HEK293 (cell line): Measurements from ENCODE around the gene TCP11.

Experiments
- CTCF ChIA-PET: fragments of 350-600 bp; formaldehyde crosslinking; extraction: SDS; loops from one replicate; lab custom pipeline; 2021; ENCODE audit warnings: antibody characterized with exemption; lab: Yijun Ruan, JAX
- POLR2A ChIA-PET: fragments of 300-600 bp; formaldehyde crosslinking; extraction: SDS; loops from one replicate; lab custom pipeline; 2020; ENCODE audit warnings: antibody characterized with exemption, inconsistent platforms; lab: Yijun Ruan, JAX
- H3K27ac ChIP-seq: fragments of 200-500 bp; sonication (Bioruptor generic); 2 replicates; pipeline ENCODE4 v1.5.1; 2014; ENCODE audit warnings: low read depth, low read length, control low read depth, inconsistent platforms; ENCODE audit errors: extremely low read depth
- H3K36me3 ChIP-seq, 2 experiments: fragments of 200-500 bp in 1 of 2; sonication (Bioruptor generic) in 1 of 2; 1 replicate in 1 of 2; 2 replicates in 1 of 2; pipeline ENCODE4 v1.5.1; 2014 to 2017; ENCODE audit warnings: inconsistent platforms in 2 of 2, low read length in 2 of 2; ENCODE audit not compliant: control insufficient read depth in 2 of 2, insufficient read depth in 1 of 2
- H3K4me1 ChIP-seq: fragments of 200-500 bp; sonication (Bioruptor generic); 2 replicates; pipeline ENCODE4 v1.5.1; 2014; ENCODE audit warnings: mild to moderate bottlenecking, low read length, inconsistent platforms; ENCODE audit not compliant: control insufficient read depth, insufficient read depth
- H3K4me3 ChIP-seq: 2 replicates; pipeline ENCODE4 v1.5.1; 2011; ENCODE audit warnings: low read depth, mild to moderate bottlenecking, control low read depth, low read length, moderate library complexity
- H3K9me3 ChIP-seq: fragments of 200-500 bp; sonication (Bioruptor generic); 2 replicates; pipeline ENCODE4 v1.5.1; 2014; ENCODE audit warnings: low read depth, low read length, inconsistent platforms; ENCODE audit not compliant: control insufficient read depth, insufficient read depth
- SCRT1 ChIP-seq: fragments of 450-650 bp; formaldehyde crosslinking; IDR thresholded peaks from 2 replicates; pipeline ENCODE4 v1.5.1; 2016; ENCODE audit warnings: missing biosample characterization, missing genetic modification characterization, borderline replicate concordance
- SP2 ChIP-seq: fragments of 450-650 bp; formaldehyde crosslinking; IDR thresholded peaks from 2 replicates; pipeline ENCODE4 v1.5.1; 2016; ENCODE audit warnings: missing biosample characterization, missing genetic modification characterization
- TCF7L2 ChIP-seq: IDR thresholded peaks from 2 replicates; pipeline ENCODE4 v1.6.1; 2011; ENCODE audit warnings: low read depth, mild to moderate bottlenecking, inconsistent platforms, low read length, moderate library complexity, borderline replicate concordance
- ZFP41 ChIP-seq: fragments of 450-650 bp; formaldehyde crosslinking; IDR thresholded peaks from 2 replicates; pipeline ENCODE4 v1.5.1; 2016; ENCODE audit warnings: missing biosample characterization, missing genetic modification characterization, borderline replicate concordance
- ZNF146 ChIP-seq: fragments of 450-650 bp; formaldehyde crosslinking; IDR thresholded peaks from 2 replicates; pipeline ENCODE4 v1.5.1; 2016; ENCODE audit warnings: missing biosample characterization, missing genetic modification characterization
- ZNF202 ChIP-seq: fragments of 450-650 bp; formaldehyde crosslinking; IDR thresholded peaks from 2 replicates; pipeline ENCODE4 v1.5.1; 2016; ENCODE audit warnings: missing biosample characterization, missing genetic modification characterization, borderline replicate concordance
- ZNF391 ChIP-seq: fragments of 450-650 bp; formaldehyde crosslinking; IDR thresholded peaks from 2 replicates; pipeline ENCODE4 v1.5.1; 2016; ENCODE audit warnings: low read depth, missing biosample characterization, missing genetic modification characterization, borderline replicate concordance
- ZNF404 ChIP-seq: fragments of 450-650 bp; formaldehyde crosslinking; IDR thresholded peaks from 2 replicates; pipeline ENCODE4 v1.5.1; 2017; ENCODE audit warnings: missing biosample characterization, missing genetic modification characterization
- ZNF433 ChIP-seq: fragments of 450-650 bp; formaldehyde crosslinking; IDR thresholded peaks from 2 replicates; pipeline ENCODE4 v1.5.1; 2016; ENCODE audit warnings: missing biosample characterization, missing genetic modification characterization, low read depth
- ZNF558 ChIP-seq: fragments of 450-650 bp; formaldehyde crosslinking; IDR thresholded peaks from 2 replicates; pipeline ENCODE4 v1.5.1; 2016; ENCODE audit warnings: missing biosample characterization, missing genetic modification characterization
- ZNF561 ChIP-seq: fragments of 450-650 bp; IDR thresholded peaks from 2 replicates; pipeline ENCODE4 v1.5.1; 2018; ENCODE audit warnings: missing biosample characterization, missing genetic modification characterization, borderline replicate concordance
- ZNF629 ChIP-seq: fragments of 450-650 bp; formaldehyde crosslinking; IDR thresholded peaks from 2 replicates; pipeline ENCODE4 v1.5.1; 2017; ENCODE audit warnings: missing biosample characterization, missing genetic modification characterization
- ZXDB ChIP-seq: fragments of 450-650 bp; formaldehyde crosslinking; IDR thresholded peaks from 2 replicates; pipeline ENCODE4 v1.5.1; 2016; ENCODE audit warnings: missing biosample characterization, missing genetic modification characterization
- TF ChIP-seq, protein P1 (sequence below): fragments of 450-650 bp; formaldehyde crosslinking; IDR thresholded peaks from 2 replicates; pipeline ENCODE4 v1.5.1; 2016; ENCODE audit warnings: missing biosample characterization, missing genetic modification characterization
- TF ChIP-seq, protein P2 (sequence below): fragments of 450-650 bp; formaldehyde crosslinking; IDR thresholded peaks from 2 replicates; pipeline ENCODE4 v1.5.1; 2016; ENCODE audit warnings: missing biosample characterization, missing genetic modification characterization
- TF ChIP-seq, protein P3 (sequence below): fragments of 450-650 bp; formaldehyde crosslinking; IDR thresholded peaks from 2 replicates; pipeline ENCODE4 v1.5.1; 2016; ENCODE audit warnings: missing biosample characterization, missing genetic modification characterization
- TF ChIP-seq, protein P4 (sequence below): fragments of 450-650 bp; formaldehyde crosslinking; IDR thresholded peaks from 2 replicates; pipeline ENCODE4 v1.5.1; 2017; ENCODE audit warnings: missing biosample characterization, missing genetic modification characterization
- TF ChIP-seq, protein P5 (sequence below): fragments of 450-650 bp; formaldehyde crosslinking; IDR thresholded peaks from 2 replicates; pipeline ENCODE4 v1.5.1; 2016; ENCODE audit warnings: missing biosample characterization, missing genetic modification characterization

Gene TCP11

DNA sequence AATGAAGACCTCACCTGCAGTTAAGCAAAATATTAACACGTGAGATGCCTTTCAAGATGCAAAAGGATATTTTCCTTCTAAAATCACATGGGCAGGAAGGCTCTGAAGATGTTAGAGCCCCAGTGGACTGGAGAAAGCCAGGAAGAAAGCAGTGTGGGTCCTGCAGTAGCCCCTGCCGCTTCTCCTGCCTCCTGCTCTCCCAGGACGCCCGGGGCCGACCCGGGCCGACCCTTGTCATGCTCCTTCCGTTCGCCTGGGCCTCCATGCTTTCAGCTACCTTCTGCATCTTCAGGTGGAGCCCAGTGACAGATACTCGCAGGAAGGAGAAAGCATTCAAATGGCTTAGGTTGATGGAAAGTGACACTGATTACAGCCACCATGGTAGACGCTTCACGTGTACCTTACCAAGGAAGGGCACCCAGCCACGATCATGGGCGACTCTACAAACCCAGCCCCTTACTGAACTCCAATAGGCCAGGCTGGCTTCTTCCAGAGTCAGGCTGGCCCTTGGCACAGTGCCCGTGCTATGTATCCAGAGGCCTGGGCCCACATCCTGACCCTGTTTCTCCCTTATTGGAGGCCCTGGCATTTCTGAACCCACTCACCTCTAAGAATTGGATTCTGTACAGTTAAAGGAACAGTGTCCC lies 69.0 kb downstream of the TCP11 start:
- TF ChIP-seq ZNF558 (tag by site-specific recombination): no peak
- TF ChIP-seq ZNF391 (tag by site-specific recombination): no peak
- TF ChIP-seq ZNF202 (tag by site-specific recombination): no peak
- TF ChIP-seq ZNF561 (tag by site-specific recombination): no peak
- TF ChIP-seq, protein P1, sequence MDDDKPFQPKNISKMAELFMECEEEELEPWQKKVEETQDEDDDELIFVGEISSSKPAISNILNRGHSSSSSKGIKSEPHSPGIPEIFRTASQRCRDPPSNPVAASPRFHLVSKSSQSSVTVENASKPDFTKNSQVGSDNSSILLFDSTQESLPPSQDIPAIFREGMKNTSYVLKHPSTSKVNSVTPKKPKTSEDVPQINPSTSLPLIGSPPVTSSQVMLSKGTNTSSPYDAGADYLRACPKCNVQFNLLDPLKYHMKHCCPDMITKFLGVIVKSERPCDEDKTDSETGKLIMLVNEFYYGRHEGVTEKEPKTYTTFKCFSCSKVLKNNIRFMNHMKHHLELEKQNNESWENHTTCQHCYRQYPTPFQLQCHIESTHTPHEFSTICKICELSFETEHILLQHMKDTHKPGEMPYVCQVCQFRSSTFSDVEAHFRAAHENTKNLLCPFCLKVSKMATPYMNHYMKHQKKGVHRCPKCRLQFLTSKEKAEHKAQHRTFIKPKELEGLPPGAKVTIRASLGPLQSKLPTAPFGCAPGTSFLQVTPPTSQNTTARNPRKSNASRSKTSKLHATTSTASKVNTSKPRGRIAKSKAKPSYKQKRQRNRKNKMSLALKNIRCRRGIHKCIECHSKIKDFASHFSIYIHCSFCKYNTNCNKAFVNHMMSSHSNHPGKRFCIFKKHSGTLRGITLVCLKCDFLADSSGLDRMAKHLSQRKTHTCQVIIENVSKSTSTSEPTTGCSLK (tag by site-specific recombination): no peak
- TF ChIP-seq, protein P2, sequence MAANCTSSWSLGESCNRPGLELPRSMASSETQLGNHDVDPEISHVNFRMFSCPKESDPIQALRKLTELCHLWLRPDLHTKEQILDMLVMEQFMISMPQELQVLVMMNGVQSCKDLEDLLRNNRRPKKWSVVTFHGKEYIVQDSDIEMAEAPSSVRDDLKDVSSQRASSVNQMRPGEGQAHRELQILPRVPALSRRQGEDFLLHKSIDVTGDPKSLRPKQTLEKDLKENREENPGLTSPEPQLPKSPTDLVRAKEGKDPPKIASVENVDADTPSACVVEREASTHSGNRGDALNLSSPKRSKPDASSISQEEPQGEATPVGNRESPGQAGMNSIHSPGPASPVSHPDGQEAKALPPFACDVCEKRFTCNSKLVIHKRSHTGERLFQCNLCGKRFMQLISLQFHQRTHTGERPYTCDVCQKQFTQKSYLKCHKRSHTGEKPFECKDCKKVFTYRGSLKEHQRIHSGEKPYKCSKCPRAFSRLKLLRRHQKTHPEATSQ (tag by site-specific recombination): no peak
- no peak for TF ChIP-seq ZNF629
- TF ChIP-seq SCRT1 (tag by site-specific recombination): no peak
- TF ChIP-seq, protein P3, sequence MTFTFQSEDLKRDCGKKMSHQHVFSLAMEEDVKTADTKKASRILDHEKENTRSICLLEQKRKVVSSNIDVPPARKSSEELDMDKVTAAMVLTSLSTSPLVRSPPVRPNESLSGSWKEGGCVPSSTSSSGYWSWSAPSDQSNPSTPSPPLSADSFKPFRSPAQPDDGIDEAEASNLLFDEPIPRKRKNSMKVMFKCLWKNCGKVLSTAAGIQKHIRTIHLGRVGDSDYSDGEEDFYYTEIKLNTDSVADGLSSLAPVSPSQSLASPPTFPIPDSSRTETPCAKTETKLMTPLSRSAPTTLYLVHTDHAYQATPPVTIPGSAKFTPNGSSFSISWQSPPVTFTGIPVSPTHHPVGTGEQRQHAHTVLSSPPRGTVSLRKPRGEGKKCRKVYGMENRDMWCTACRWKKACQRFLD (tag by site-specific recombination): no peak
- TF ChIP-seq ZNF146 (tag by site-specific recombination): no peak
- TF ChIP-seq ZNF404 (tag by site-specific recombination): no peak
- TF ChIP-seq ZNF433 (tag by site-specific recombination): no peak
- TF ChIP-seq ZXDB (tag by site-specific recombination): no peak
- no peak for TF ChIP-seq SP2 (tag by site-specific recombination)
- TF ChIP-seq ZFP41 (tag by site-specific recombination): no peak
- no peak for TF ChIP-seq TCF7L2
- TF ChIP-seq, protein P4, sequence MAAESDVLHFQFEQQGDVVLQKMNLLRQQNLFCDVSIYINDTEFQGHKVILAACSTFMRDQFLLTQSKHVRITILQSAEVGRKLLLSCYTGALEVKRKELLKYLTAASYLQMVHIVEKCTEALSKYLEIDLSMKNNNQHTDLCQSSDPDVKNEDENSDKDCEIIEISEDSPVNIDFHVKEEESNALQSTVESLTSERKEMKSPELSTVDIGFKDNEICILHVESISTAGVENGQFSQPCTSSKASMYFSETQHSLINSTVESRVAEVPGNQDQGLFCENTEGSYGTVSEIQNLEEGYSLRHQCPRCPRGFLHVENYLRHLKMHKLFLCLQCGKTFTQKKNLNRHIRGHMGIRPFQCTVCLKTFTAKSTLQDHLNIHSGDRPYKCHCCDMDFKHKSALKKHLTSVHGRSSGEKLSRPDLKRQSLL (tag by site-specific recombination): no peak
- Histone ChIP-seq H3K9me3 (no peaks in the 10 kb centered on the region), H3K4me1 (no peaks in the 10 kb centered on the region), H3K4me3 (no peak overlapping the region), H3K27ac (no peak overlapping the region), H3K36me3 (peaks cover 0 to 18% of the 10 kb centered on the region in 2 experiments; a peak in 2 of 3 replicates)
- POLR2A ChIA-PET: no interaction called here
- CTCF ChIA-PET: interaction anchor here (1.0 kb wide), 1 partner anchor 32 kb away, joined by 3 read pairs; no protein-coding TSS in a partner anchor

DNA sequence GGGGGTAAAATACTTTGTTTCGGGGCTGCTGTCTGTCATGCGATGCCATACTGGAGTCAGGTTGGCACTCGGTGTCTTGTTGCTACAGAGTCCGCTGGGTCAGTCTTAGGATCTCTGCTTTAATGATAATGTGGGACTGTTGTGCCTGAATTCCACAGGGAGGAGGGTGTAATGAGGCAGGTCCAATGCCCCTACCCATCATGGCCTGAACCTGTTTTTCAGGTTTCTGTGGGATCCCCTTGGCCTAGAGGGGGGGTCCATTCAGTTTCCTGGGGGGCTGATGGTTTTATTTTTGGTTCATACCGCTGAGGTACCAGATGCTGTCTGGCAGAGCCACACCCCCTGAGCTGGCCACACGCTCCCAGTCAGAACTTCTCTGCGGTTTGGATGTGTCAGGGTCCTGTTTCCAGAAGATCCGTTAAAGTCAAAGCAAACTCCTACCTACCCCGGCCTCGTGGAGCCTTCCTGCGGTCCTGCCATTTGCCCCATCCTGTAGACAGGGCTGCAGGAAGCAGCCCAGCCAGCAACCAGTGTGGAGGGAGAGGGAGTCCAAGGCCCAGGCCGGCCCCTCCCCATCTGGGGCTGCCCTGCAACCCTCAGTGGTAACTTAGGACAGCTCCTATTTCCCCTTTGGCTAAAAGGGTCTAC lies 69.7 kb downstream of the TCP11 start:
- ChIA-PET CTCF (interaction anchor here (0.6 kb wide), 1 partner anchor 154 kb away, joined by 3 read pairs; no protein-coding TSS in a partner anchor), POLR2A (no interaction called here)
- Histone ChIP-seq H3K36me3 (peaks cover 0 to 17% of the 10 kb centered on the region in 2 experiments; a peak in 2 of 3 replicates), H3K27ac (no peak overlapping the region), H3K9me3 (no peaks in the 10 kb centered on the region), H3K4me1 (no peaks in the 10 kb centered on the region), H3K4me3 (no peak overlapping the region)
- TF ChIP-seq, protein P5, sequence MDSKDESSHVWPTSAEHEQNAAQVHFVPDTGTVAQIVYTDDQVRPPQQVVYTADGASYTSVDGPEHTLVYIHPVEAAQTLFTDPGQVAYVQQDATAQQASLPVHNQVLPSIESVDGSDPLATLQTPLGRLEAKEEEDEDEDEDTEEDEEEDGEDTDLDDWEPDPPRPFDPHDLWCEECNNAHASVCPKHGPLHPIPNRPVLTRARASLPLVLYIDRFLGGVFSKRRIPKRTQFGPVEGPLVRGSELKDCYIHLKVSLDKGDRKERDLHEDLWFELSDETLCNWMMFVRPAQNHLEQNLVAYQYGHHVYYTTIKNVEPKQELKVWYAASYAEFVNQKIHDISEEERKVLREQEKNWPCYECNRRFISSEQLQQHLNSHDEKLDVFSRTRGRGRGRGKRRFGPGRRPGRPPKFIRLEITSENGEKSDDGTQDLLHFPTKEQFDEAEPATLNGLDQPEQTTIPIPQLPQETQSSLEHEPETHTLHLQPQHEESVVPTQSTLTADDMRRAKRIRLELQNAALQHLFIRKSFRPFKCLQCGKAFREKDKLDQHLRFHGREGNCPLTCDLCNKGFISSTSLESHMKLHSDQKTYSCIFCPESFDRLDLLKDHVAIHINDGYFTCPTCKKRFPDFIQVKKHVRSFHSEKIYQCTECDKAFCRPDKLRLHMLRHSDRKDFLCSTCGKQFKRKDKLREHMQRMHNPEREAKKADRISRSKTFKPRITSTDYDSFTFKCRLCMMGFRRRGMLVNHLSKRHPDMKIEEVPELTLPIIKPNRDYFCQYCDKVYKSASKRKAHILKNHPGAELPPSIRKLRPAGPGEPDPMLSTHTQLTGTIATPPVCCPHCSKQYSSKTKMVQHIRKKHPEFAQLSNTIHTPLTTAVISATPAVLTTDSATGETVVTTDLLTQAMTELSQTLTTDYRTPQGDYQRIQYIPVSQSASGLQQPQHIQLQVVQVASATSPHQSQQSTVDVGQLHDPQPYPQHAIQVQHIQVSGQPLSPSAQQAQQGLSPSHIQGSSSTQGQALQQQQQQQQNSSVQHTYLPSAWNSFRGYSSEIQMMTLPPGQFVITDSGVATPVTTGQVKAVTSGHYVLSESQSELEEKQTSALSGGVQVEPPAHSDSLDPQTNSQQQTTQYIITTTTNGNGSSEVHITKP (tag by site-specific recombination): peak; percentile 39; the same call in 1 of the 2 replicates
- no peak for TF ChIP-seq ZNF629
